Amniotic epithelial cell (primary cell): ENCODE data around the gene RGS8.

Source experiments
- DNase-seq: peaks from one replicate; pipeline ENCODE4 v3.0.0-alpha.2; 2010; ENCODE audit warnings: low read depth

The RGS8 gene

DNA sequence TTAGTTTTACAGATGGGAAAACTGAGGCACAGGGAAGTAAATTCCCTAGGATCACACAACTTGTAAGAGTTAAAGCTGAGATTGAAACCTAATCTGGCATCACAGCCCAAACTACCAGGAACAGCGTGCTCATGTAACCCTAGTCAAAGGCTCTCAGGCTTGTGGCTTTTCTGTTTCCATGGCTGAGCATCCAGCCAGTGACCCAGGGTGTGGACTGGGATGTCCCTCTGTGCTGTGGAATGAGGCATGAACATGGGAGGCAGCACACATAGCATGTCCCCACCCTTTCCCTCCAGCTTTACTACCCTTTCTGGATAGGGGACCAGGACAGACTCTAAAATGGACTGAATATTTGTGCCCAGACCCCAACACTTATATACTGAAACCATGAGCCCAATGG is 45.1 kb downstream of the RGS8 start:
- DNase-seq = no peak

DNA sequence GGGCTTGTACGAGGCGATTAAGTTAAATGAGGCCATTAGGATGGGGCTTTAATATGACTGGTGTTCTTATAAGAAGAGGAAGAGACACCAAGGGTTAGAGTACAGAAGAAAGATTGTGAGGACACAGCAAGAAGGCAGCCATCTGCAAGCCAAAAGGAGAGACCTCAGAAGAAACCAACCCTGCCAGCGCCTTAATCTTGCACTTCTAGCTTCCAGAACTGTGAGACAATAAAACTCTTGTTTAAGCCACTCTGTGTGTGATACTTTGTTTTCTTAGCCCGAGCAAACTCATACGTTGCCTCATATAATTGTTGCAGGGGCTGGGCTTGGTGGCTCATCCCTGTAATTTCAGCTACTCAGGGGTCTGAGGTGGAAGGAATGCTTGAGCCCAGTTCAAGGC is 46.6 kb downstream of the RGS8 start:
- no peak for DNase-seq

DNA sequence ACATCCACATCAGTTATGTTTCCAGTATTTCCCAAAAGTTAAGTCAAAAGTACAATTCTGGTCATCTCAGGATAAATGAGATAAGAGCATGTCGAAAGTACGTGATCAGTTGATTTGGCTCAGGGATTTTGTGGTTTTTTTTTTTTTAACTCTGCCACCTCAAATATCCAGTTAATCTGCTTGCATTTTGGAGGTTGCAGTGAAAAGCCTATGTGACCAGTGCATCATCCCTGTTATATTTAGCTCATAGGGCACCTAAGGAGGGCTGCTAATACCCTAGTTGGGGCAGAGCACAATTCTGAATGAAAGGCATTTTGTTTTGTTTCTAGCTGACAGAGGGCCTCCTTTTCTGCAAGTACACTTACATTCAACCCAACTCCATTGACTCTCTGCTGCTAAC is 48.5 kb downstream of the RGS8 start:
- DNase-seq = peak; percentile 1
